GM21360 (cell line): ENCODE results near the gene XPC.

Source experiments
- ATAC-seq: cut with Tn5 transposase; IDR thresholded peaks from one replicate; pipeline ENCODE4 v1.9.1; 2021; ENCODE audit warnings: mild to moderate bottlenecking, moderate library complexity; ENCODE audit not compliant: unreplicated experiment

XPC gene

DNA sequence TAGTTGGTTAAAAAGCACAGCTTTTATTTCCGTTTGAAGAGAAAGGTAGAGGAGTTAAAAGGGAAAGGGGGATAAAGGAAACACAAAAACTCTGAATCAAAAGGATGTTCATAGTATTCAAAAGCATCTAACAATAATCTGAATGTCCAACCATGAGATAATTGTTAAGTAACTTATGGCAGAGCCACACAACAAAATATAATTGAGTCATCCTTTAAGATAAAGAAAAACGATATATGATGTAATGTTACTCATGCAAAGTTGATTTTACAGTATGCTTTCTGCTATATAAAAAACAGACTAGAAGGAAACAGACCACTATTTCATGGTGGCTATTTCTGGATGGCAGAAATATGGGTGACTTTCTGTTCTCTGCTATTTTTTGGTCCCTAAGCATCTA, 3.9 kb downstream of the XPC start:
- ATAC-seq: no peak

DNA sequence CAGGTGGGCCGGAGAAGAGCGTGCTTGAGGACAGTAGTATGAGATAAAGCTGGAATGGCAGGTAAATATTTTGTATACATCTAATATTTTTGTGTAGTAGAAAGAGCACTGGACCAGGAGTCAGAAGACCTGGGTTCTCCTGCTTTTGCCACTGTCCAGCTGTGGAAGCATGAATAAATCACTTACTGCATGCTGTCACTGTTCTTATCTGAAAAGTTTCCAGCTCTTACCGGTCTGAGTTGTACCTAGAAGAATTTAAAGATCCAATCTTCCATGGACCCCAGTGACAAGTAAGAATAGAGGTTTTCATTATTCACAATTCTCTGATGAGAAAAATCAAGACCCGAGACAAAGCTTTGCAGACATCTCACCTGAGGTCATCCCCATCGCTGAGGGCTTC, 5.9 kb downstream of the XPC start:
- no peak for ATAC-seq

DNA sequence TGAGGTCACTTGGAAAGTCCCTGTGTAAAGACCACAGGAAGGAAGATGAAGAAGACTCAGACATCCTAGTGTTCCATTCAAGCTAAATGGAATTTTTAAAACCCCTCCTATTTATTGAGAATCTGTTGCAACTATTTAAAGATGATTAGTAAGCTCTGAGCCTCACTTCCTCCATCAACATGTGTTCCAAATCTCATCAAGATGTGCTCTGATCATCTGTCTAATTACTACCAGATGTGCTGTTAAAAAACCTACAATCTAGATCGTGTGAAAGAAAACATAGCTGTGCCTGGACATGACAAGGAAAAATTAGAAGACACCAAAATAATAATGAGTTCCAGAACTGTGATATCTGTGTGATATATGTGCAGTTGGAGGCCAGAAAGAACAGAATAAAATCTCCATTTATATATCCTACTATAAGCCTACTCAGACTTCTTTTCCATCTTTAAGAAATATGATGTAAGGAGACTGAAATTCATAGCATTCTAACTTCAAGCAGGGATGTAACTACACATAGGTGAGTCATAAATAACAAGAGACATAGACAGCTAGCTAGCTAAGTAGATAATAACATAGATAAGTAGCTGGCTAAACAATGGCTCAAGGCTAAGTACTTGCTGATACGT, 7.8 kb downstream of the XPC start:
- no peak for ATAC-seq

DNA sequence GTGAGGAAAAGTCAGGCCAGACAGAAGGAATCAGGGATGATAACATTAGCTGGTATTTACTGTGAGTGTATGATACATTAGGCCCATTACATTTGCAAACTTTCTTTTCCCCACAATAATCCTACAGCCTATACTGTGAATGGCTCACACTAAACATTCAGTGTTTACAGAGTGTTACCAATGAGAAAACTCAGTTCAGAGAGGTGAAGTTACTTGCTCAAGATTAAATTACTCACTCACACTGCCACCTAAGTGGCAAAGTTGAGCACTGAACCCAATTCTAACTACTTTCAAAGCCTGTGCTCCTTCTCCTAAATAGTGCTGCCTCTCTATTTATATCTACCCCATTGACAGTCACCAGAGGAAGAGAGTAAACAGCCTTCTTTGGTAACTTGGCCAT, 8.5 kb downstream of the XPC start:
- no peak for ATAC-seq

DNA sequence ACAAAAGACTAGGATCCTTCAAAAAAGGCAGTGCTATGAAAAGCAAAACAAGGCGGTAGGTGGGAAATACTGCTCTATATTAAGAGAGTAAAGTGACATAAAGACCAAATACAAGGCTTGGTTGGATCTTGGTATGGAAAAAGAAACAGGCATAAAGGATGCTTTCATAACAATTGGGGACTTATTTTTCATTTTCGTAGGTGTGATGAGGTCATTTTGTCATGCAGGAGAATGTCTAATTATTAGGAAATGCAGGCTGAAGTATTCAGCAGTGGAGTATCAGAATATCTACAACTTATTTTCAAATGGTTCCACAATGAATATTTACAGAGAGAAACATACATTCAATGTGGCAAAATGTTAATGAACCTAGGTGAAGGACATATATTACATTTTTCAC, 9.0 kb downstream of the XPC start:
- no peak for ATAC-seq

DNA sequence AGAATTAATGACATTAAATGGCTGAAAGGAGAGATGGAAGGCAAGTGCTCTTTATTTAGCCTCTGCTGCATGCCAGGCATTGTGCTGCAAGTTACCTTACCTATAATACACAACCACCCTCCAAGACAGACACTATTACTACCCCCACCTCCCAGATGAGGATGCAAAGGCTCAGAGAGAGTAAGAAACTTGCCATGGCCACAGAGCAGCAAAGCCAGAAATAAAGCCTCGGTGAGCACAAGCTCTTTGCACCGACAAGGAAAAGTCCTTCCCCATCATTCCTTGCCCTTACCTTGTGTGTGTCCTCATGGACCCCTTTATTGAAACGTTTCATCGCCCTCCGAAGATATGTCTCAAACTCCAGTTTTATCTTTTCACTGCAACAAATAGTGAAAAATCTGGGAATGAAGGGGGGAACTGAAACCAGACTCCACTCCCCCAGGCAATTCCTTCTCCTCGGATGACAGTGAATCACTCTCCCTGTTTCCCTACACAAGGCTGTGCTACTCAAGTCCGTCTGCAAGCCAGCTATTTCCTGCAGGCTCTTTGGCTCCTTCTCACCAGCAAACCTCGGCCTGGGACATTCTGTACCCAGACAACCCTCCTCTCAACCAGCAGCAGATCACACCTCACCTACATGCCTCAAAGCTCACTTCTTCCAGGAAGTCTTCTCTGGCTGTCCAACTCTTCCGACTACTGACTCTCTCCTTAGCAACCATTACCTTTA, 11.4 kb downstream of the XPC start:
- ATAC-seq: no peak

DNA sequence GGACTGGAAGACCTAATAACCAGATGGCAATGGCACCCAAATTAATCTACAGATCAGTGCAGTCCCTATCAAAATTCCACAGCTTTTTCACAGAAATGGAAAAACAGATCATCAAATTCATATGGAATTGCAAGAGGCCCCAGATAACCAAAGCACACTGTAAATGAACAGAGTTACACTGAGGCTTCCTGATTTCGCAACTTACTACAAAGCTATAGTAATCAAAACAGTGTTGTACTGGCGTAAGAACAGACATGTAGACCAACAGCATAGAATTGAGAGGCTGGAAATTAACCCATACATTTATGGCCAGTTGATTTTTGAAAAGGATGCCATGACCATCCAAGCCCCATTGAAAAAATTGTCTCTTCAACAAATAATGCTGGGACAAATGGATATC, 16.2 kb downstream of the XPC start:
- no peak for ATAC-seq

DNA sequence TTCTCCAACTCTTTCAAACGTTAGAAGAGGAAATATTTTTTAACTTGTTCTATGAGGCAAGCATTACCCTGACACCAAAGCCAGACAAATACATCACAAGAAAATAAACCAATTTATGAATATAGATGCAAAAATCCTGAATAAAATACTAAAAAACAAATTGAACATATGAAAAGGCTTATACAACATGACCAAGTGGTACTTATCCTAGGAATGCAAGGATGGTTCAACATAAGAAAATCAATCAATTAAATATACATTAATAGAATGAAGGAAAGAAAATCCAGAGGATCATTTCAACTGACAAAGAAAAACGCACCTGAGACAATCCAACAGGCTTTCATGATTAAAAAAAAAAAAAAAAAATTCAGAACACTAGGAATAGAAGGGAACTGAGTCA, 17.1 kb downstream of the XPC start:
- ATAC-seq: no peak

DNA sequence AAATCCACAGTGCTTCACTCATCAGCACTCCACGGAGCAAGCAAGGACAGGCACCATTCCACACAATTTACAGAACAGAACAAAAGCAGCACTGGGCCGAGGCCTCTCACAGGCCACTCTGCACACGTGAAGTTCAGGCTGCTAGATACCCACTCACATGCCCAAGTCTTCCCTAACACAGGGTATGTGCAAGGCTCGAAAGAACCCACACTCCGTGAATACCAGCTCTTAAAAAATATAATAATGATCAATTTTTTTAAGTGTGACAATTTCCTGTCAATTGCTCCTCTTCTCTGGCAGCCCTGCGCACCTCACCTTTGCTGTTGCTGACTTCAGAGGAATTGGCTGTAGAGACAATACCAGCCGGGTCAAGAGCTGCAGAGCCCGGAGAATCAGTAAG, 19.0 kb downstream of the XPC start:
- ATAC-seq: no peak

DNA sequence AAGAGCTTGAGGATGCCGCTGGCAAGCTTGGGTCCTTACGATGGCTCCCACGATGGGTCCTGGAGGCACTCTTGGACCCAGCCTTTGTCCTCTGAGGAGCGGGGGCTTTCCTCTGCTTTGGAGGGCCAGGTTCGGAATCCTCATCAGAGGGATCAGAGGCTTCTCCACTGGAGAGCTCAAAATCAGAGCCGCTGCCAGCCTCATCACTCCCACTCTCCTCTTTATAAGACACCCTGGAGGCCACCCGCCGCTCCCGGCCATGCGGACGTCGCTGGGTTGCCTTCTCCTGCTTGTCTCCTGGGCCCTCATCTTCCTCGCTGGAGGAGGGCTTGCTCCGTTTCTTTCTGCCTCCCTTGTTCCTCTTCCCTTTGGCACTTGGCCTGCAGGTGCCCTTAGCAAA, 20.0 kb downstream of the XPC start:
- no peak for ATAC-seq

DNA sequence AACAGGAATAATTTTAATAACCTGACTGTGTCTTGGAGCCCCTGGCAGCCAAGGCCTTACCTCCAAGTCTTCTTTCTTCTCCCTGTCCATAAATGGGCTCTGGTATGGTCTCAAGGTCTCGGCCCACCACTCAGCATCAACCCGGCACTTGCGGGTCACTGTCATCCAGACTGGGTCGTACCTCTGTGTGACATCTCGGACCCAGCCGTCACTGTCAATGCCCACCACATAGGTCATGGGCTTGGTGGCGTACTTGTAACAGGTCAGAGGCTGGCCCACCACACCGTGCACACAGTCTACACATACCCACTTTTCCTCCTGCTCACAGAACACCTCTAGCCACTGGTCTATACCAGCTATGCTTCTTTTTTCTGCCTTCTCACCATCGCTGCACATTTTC, 20.4 kb downstream of the XPC start:
- no peak for ATAC-seq

DNA sequence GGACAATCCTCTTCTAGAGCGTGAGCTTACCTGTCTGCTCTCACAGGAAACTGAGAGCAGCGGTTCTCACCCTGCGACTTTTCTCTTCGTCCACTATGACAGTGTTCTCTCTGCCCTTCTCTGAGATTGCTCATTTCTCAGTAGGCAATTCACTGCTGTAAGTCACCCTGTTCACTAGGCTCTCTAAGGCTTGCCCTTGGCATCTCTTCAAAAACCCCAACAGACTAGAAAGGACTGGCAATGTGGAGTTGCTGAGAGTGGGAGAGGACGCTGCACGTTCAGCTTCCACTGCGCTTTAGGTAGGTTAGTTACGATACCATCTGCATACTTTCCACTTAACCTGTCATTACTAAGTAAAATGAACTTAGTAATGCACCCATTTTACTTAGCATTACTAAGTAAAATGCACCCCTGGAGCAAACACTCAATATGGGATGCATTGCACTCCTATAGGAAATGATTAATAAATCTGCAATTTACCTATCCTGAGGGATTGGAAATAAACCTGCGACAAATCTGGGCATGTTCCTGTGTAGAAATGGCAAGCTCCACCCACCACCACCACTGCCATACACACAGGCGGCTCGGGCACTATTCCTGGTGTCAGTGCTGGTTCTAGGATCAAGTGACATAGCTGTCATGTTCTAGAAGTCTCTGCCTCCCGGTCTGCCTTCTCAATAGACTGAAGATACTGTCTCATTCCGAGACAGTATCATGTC, 21.4 kb downstream of the XPC start:
- no peak for ATAC-seq

DNA sequence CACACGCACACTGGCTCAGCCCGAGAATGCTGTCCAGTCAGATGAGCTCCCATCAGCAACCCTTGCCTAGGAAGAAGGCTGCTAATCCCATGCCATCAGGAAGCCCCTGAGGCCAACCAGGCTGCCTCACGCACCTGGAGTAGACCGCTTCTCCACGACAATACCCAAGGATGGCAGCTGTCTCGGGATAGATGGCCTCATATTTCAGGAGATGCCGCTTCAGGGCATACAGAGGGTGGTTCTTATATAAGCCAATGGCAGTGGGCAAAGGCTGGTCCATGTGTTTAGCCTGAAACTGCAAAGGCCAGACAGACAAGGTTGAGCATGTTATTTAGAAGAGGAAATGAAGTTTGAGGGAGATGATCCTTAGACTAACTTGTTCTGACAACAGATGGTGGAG, 22.2 kb downstream of the XPC start:
- no peak for ATAC-seq

DNA sequence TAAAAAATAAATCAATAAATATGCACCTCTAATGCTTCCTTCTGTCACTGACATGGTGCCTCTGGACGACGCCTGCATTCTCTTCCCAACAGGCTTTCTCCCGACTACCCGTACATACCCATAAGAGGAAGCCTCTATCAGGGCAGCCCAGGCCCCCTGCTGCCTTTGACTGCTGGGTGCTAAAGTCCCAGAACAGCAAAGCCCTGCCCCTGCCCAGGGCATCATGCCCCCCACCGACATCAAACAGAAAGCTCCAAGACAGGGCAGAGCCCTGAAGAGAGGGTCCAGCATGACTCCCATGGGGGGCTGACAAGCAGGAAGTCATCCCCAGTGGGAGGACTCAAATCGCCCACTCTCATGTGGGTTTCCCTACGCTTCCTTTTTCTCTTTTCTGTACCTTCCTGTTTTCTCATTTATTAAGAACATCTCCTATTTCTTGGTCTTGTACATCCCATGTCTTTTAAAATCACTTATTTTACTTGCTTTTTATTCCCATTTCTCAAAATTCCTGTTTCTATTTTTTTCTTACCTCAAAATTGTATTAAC, 23.4 kb downstream of the XPC start:
- no peak for ATAC-seq

DNA sequence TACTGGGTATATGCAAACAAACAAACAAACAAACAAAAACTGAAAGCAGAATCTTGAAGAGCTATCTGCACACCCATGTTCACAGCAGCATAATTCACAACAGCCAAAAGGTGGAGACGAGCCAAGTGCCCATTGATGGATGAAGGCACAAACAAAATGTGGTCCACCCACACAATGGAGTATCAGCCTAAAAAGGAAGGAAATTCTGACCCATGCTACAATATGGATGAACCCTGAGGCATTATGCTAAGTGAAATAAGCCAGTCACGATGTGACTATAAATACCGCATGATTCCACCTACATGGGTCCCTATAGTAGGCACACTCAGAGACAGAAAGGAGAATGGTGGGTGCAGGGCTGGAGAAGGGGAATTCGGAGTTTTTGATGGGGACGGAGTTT, 24.1 kb downstream of the XPC start:
- ATAC-seq: no peak

DNA sequence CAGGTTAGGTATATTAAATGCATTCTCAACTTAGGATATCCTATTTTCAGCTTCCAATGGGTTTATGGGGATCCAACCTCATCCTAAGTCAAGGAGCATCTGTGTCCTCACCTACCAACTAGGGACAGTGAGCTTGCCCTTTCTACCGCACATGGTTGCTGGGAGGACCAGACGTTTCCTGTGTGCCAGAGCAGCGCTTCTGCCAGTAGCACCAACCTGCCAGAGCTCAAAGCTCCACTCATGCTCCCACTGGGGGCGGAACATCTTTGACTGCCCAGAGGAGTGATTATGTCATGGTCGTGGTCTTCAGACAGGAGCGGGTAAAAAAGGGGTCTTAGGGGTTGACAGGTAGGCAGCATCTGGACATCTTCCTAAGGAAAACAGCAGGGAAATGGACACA, 24.7 kb downstream of the XPC start:
- ATAC-seq: no peak

DNA sequence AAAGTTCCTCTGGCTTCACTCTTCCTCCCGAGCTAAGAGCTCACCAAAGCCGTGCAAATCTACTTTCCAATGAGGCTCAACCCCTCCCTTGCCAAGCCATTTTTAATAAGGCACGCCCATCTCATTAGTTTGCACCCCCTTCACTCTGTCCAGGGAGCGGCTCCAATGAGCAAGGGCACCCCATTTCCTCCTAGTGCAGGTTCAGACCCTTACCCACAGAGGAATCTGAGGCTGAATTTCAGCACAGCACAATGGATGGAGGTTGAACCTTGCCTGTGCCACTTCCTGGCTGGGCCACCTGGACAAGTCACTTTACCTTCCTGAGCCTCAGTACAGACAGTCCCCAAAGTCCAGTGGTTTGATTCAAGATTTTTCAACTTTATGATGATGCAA, 25.4 kb downstream of the XPC start:
- no peak for ATAC-seq

DNA sequence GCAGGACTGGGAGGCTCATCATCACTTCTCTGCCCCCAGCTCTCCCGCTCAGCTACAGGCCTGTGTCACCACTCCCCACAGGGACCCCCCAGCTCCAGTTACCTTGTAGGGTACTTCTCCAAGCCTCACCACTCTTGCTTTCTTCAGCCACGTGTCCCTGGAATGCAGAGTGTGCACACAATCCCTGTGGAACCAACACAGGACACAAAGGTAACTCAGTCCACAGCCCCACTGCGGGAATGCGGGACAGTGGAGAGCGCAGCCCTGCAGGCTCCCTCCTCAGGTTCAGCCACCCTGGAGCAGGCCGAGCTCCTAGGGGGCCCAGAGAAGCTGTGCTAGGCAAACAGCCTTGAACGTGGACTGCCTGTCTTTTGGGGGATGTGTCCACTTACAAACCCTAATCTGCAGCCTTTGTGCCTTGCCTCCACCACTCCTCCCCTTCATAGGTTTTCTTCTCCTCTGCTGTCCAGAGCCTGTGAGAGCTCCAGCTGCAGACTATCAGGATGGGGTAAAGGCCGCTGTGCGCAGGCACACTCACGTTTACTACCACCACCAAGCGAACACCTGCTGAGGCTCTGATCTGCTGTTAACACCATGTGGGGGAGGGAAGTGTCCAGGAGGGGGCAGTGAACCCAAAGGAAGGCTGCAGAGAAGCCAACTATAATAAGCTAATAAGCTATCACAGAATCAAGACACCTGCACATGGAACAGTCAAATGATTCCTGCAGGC, 26.0 kb downstream of the XPC start:
- no peak for ATAC-seq

DNA sequence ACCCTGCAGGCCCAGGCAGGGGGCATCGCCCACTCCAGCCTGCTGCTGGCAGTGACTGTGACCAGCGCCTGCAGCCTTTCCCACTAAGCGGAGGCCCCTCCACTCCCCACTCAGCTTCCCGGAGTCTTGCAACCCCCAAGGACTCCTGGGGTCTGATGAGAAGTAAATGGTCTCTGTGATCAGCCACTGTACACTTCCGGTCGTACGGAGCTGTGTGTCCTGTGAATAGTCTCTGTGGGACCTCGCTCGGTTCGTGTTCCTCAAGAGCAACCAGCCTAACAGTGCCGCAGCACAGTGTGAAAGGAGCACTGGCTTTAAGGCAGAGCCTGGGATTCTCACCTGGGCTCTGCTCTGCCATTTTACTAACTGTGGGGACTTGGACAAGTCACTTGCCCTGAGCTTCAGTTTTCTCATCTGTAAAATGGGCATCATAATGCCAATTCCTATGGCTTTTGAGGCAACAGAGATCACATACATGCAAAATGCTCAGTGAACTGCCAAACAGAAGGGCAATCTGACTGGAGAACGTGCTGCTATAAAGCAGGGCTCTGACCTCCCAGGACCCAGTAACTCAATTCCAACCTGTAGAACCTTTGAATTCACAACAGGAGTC, 26.8 kb downstream of the XPC start:
- no peak for ATAC-seq

DNA sequence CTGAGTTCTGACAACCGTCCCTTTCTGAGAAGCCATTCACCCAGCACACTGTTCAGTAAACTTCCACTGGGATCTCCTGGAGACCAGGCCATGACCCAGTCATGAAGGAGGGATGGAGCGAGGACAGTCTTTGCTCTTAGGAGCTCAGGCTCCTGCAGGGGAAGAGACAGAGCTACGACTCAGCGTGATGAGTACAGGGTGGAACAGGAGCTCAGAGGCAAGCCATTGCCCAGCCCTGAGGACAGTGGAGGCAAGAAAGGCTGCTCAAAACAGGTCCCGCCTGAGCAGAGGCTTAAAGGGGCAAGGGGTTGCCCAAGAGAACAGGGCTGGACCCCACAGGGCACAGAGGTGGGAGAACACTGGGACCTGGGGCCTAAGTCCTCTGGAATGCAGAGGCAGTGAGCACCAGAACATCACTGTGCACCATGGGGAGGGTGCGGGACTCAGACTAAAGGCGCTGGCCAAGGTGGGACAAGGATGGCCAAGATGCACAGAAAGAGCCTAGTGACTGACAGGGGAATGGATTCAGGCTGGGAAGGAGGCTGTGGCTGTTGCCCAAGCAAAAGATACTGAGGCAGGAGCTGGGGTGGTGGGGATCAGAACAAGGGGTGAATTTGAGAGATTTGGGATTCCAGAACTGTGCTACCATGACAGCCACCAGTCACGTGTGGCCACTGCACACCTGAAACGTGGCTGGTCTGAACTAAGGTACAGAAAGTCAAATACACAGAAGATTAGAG, 27.7 kb downstream of the XPC start:
- no peak for ATAC-seq
